SK-N-SH (cell line): ENCODE measurements around the gene PCMT1.

ENCODE experiments used
- CTCF ChIP-seq: fragments of 200-600 bp; sonication (generic); IDR thresholded peaks from 2 replicates; pipeline ENCODE4 v1.6.1; 2017; ENCODE audit warnings: antibody characterized with exemption, mild to moderate bottlenecking, moderate library complexity
- EP300 ChIP-seq, 2 experiments: IDR thresholded peaks; 2 replicates each; pipeline versions ENCODE4 v1.4.0 to v1.6.1; 2012; ENCODE audit warnings: borderline replicate concordance in 1 of 2, low read depth in 1 of 2, low read length in 1 of 2
- EZH2phosphoT487 ChIP-seq: fragments of 200-600 bp; sonication (generic); IDR thresholded peaks from 2 replicates; pipeline ENCODE4 v1.6.1; 2017; ENCODE audit warnings: low read depth, mixed run types, mild to moderate bottlenecking, antibody characterized with exemption, moderate library complexity, borderline replicate concordance
- GABPA ChIP-seq: IDR thresholded peaks from 2 replicates; pipeline ENCODE4 v1.4.0; 2012; ENCODE audit warnings: low read depth, mild to moderate bottlenecking
- MAX ChIP-seq: IDR thresholded peaks from 2 replicates; pipeline ENCODE4 v1.4.0; 2012; ENCODE audit warnings: low read depth
- PBX3 ChIP-seq: IDR thresholded peaks from 2 replicates; pipeline ENCODE4; 2012
- RCOR1 ChIP-seq: fragments of 150-350 bp; IDR thresholded peaks from 2 replicates; pipeline ENCODE4 v1.6.1; 2017; ENCODE audit warnings: antibody characterized with exemption, low read length
- REST ChIP-seq: IDR thresholded peaks from 2 replicates; pipeline ENCODE4 v1.6.1; 2012; ENCODE audit warnings: mild to moderate bottlenecking, low read depth, low read length, moderate library complexity
- RXRA ChIP-seq: IDR thresholded peaks from 2 replicates; pipeline ENCODE4 v1.4.0; 2012; ENCODE audit warnings: low read depth, mild to moderate bottlenecking, borderline replicate concordance
- SIN3A ChIP-seq: IDR thresholded peaks from 2 replicates; pipeline ENCODE4 v1.6.1; 2012; ENCODE audit warnings: low read depth, mild to moderate bottlenecking, low read length, moderate library complexity, borderline replicate concordance
- TAF1 ChIP-seq: IDR thresholded peaks from 2 replicates; pipeline ENCODE4 v1.6.1; 2012; ENCODE audit warnings: low read depth, mild to moderate bottlenecking, low read length, moderate library complexity, borderline replicate concordance
- USF1 ChIP-seq: IDR thresholded peaks from 2 replicates; pipeline ENCODE4 v1.4.0; 2012; ENCODE audit warnings: low read depth, borderline replicate concordance
- USF2 ChIP-seq: fragments of 150-350 bp; IDR thresholded peaks from 2 replicates; pipeline ENCODE4 v1.6.1; 2017; ENCODE audit warnings: antibody characterized with exemption, low read length, low read depth, borderline replicate concordance

- TF ChIP-seq CTCF (no peak), PBX3 (no peak), RXRA (no peak), MAX (no peak), REST (no peak), USF1 (no peak), USF2 (no peak), GABPA (no peak), EZH2phosphoT487 (no peak), TAF1 (no peak), EP300 (IDR thresholded peaks at IDR 0.05; ENCODE audit: borderline replicate concordance in 1 of 2, low read depth in 1 of 2, low read length in 1 of 2) (no peak), RCOR1 (no peak), SIN3A (no peak)
Observed at GRCh38 chr6:149825292-149825691, 75.8 kb downstream of the PCMT1 start.
